Activated CD4-positive, alpha-beta T cell treated with anti-CD3 and anti-CD28 coated beads, Interleukin-2, amount 10 ng/mL, durations not matched to agents 24 days and 14 days (primary cell): ENCODE measurements around the gene SLC16A14. TPM values are rescaled to one million over a fixed set of nuclear protein-coding genes. Genes with fewer than 3 reads are reported as not detected.

Source experiments
- DNase-seq: peaks from one replicate; pipeline ENCODE4 v3.0.0; 2022
- H3K27ac Mint-ChIP-seq: one replicate; pipeline ENCODE4 v1.8.0; 2022; ENCODE audit warnings: mild to moderate bottlenecking, mixed read lengths
- H3K27me3 Mint-ChIP-seq: one replicate; pipeline ENCODE4 v1.8.0; 2022; ENCODE audit warnings: mixed read lengths
- H3K36me3 Mint-ChIP-seq: one replicate; pipeline ENCODE4 v1.8.0; 2022; ENCODE audit warnings: low read depth, mild to moderate bottlenecking, mixed read lengths
- H3K4me1 Mint-ChIP-seq: one replicate; pipeline ENCODE4 v1.8.0; 2021; ENCODE audit warnings: mixed read lengths
- H3K4me3 Mint-ChIP-seq: one replicate; pipeline ENCODE4 v1.8.0; 2022; ENCODE audit warnings: mild to moderate bottlenecking, moderate library complexity, mixed read lengths
- H3K9me3 Mint-ChIP-seq: one replicate; pipeline ENCODE4 v1.8.0; 2021; ENCODE audit warnings: mixed read lengths
- intact Hi-C: fragments of 100-400 bp; cut with micrococcal nuclease; formaldehyde crosslinking; loops from one replicate; pipeline ENCODE4 v1.15.1; 2023
- total RNA-seq: library from RNA; stranded (reverse); gene quantifications from 2 replicates; pipeline ENCODE4 v1.2.3, GENCODE V29; 2022

SLC16A14 gene
- total RNA-seq, 1 donor from 2014 or later: 4.0 TPM

DNA sequence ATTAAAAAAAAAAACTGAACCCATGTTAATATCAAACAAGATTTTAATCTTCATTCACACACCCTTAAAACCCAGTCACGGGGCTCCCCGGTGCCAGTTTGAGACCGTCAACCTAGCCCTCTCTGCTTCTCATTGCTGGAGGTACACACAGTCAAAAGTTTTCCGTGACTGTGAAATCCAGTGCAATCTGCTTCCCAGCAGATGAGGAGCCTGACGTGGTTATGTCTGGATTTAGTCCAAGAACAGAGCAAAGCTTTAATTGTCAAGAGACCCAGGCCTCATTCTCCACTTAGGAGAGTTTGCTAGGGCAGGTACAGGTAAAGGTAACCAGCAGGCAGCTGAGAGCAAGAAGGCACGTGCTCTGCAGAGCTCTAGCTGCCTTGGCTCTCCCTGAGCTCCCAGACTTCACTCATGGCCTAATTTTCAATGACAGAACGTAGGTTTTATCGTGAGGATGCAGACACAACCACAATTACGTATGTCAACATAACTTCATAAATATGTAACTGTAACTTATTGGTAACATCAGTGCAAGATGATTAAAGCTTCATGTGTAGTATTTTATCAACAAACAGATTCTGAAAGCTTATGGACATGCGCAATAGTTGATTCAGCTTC, 56.3 kb downstream of the SLC16A14 start:
- H3K4me3 Mint-ChIP-seq: no peak overlapping the region
- H3K36me3 Mint-ChIP-seq: no peaks in the 10 kb centered on the region
- no peak overlapping the region for H3K27ac Mint-ChIP-seq
- peaks cover 2% of the 10 kb centered on the region for H3K4me1 Mint-ChIP-seq
- intact Hi-C loops: no loop called here
- DNase-seq: no peak
- H3K27me3 Mint-ChIP-seq: no peaks in the 10 kb centered on the region
- H3K9me3 Mint-ChIP-seq: no peaks in the 10 kb centered on the region

DNA sequence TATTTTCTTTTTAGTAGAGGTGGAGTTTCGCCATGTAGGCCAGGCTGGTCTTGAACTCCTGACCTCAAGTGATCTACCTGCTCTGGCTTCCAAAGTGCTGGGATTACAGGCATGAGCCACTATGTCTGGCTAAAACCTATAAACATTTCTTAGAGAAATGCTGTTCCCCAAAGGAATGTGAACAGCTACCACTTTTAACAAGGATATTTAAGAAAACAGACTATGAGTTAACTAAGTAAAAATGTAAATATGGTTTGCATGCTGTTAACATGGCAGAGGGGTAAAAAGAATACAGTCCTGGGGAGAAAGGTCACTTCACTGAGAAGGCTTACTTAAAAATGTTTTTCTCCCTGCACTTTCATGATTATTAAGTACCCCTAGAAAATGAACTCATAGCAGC, 57.1 kb downstream of the SLC16A14 start:
- intact Hi-C loops: no loop called here
- Mint-ChIP-seq H3K9me3 (no peaks in the 10 kb centered on the region), H3K27me3 (no peaks in the 10 kb centered on the region), H3K27ac (no peak overlapping the region), H3K4me1 (peaks cover 2% of the 10 kb centered on the region), H3K4me3 (no peak overlapping the region), H3K36me3 (no peaks in the 10 kb centered on the region)
- no peak for DNase-seq

DNA sequence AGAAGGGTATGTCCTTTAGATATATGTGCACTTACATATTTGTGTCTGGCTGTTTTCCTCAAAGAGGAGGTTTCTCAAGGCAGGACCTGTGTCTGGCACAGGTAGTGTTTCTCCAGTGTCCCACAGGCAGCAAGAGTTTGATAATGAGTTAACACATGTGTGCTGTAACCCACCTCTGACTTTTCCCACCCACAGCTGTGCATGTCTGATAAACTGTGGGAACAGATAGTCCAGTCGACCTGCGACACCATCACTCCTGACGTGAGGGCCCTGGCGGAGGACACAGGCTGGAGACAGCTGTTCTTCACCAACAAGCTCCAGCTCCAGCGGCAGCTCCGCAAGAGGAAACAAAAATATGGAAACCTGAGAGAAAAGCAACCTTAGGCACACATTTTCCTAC, 58.2 kb downstream of the SLC16A14 start:
- no peak for DNase-seq

DNA sequence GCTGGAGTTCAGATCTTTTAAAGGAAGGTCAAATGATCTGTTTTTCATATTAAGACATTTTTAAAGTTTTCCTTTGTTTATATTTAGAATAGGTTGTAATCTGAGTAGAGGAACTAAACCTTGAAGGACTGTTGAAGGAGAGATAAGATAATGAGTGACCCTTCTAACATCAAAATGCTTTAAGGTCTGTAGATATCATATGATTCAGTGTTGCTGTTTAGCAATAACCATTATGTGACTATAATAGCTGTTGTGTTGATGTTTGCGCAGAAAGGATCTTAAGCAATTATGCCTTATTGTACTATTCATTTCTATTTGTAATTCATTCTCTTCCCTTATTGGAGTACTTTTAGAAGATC, 60.0 kb downstream of the SLC16A14 start:
- no peak for DNase-seq
- intact Hi-C loops: loop anchor here (1.0 to 10.0 kb wide), 5 partner anchors 60 to 786 kb away; partner anchors contain the start of genes SLC16A14 and SP100
- Mint-ChIP-seq H3K27me3 (no peaks in the 10 kb centered on the region), H3K9me3 (no peaks in the 10 kb centered on the region), H3K36me3 (no peaks in the 10 kb centered on the region), H3K27ac (no peak overlapping the region), H3K4me1 (peaks cover 2% of the 10 kb centered on the region), H3K4me3 (no peak overlapping the region)

More for the DNA sequence above, 58.2 kb downstream of the SLC16A14 start:
- peaks cover 2% of the 10 kb centered on the region for H3K4me1 Mint-ChIP-seq
- H3K4me3 Mint-ChIP-seq: no peak overlapping the region
- intact Hi-C loops: no loop called here
- H3K9me3 Mint-ChIP-seq: no peaks in the 10 kb centered on the region
- H3K27me3 Mint-ChIP-seq: no peaks in the 10 kb centered on the region
- no peaks in the 10 kb centered on the region for H3K36me3 Mint-ChIP-seq
- H3K27ac Mint-ChIP-seq: no peak overlapping the region

DNA sequence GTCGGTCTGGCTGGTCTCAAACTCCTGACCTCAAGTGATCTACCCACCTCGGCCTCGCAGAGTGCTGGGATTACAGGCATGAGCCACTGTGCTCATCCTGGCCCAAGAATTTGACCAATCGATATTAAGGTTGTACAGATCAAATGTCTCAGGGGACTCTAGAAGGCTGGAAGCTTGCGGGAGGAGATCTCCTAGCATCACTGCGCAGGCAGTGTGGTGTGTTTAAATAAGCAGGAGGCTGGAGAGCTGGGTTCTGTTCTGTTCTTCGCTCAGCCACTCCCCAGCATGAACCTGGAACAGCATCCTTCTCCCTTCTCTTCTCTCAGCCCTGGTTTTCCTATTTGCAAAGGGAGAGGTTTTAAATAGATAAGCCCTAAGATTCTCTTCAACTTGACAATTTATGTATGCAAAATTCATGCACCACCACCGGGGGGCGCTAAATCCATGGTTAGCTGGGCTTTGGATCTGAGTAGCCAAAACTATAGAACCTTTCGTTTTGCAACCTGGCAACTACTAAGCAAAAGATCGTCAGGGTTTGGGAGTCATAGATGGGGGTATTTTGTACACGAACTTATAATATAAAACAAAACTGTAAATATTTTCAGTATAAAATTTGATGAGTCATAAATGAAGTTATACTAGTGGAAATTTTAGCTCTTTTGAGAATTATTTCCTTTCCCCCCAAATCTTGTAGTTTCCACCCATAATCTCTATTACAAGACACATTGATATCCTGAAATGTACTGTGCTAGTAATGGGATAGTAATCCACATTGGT, 60.6 kb downstream of the SLC16A14 start:
- Mint-ChIP-seq H3K9me3 (no peaks in the 10 kb centered on the region), H3K4me3 (no peak overlapping the region), H3K36me3 (no peaks in the 10 kb centered on the region), H3K27me3 (no peaks in the 10 kb centered on the region), H3K4me1 (peaks cover 2% of the 10 kb centered on the region), H3K27ac (no peak overlapping the region)
- peak; percentile 94 for DNase-seq
- intact Hi-C loops: loop anchor here (1.0 to 10.0 kb wide), 5 partner anchors 60 to 787 kb away; partner anchors contain the start of genes SLC16A14 and SP100

DNA sequence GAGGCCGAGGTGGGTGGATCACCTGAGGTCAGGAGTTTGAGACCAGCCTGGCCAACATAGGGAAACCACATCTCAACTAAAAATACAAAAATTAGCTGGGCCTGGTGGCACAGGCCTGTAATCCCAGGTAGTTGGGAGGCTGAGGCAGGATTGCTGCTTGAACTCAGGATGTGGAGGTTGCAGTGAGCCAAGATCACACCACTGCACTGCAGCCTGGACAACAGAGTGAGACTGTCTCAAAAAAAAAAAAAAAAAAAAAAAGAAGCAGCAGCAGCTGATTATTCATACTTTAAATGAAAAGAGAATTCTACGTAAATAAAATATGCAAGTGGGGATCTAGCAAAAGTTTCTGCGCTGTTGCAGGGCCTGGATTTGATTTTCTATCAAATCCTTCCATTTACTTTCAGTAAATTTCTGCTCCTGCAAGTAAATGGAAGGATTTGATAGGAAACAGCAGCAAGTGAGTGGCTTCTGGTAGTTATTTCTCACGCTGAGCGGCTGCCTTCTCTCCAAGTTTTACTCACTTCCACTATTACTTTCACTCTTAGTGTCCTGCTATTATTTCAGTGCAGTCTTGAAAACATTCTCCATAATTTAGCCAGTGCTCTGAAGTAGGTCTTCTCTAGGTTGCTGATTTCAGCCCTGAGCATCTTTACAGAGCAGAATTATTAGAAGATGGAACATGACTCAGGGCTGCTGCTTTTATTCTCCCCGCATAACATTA, 68.4 kb downstream of the SLC16A14 start:
- Mint-ChIP-seq H3K27me3 (no peaks in the 10 kb centered on the region), H3K9me3 (no peaks in the 10 kb centered on the region), H3K4me3 (no peak overlapping the region), H3K4me1 (peaks cover 4% of the 10 kb centered on the region), H3K36me3 (no peaks in the 10 kb centered on the region), H3K27ac (no peak overlapping the region)
- intact Hi-C loops: loop anchor here (10.0 kb wide), 2 partner anchors 415 to 795 kb away; partner anchors contain the start of gene SP100
- DNase-seq: no peak

DNA sequence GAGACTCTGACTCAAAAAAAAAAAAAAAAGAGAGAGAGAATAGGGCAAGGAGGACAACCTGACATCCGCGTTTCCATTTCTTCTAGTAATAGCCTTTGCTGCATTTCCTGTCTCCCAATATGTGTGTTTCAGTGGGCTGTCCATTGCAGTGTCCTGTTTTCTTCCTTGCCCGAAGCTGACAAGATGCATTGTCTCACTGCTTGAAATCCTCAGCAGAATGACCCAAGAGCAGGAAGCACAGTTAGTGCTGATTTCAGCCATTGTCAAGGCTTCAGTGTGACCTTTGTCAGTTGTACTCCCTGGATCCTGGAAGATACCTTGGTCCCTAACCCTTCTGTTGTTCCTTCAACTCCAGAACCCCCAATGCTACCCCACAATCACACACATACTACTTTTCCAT, 71.2 kb downstream of the SLC16A14 start:
- H3K27ac Mint-ChIP-seq: no peak overlapping the region
- peaks cover 4% of the 10 kb centered on the region for H3K4me1 Mint-ChIP-seq
- DNase-seq: no peak
- H3K27me3 Mint-ChIP-seq: peaks cover 2% of the 10 kb centered on the region
- intact Hi-C loops: no loop called here
- no peak overlapping the region for H3K4me3 Mint-ChIP-seq
- H3K9me3 Mint-ChIP-seq: no peaks in the 10 kb centered on the region
- no peaks in the 10 kb centered on the region for H3K36me3 Mint-ChIP-seq

DNA sequence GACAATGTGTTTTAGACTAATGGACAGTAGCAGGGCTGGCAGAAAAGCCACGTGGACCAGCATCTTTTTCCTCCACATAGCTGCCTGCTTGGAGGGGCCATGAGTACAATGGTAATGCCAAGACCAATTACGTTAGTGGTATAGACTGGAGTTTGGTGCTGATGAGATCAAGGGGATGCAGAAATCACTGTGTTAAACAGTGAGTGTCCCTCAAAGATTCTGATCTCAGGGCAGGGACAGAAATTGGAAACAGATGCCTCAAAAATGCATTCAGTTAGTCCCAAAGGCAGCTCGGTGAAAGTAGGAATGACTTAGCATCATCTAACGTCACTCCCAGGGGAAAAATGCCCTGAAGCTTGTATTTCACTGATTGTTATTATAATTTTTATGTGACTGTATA, 72.4 kb downstream of the SLC16A14 start:
- DNase-seq: no peak
- Mint-ChIP-seq H3K27me3 (peaks cover 4% of the 10 kb centered on the region), H3K27ac (no peak overlapping the region), H3K4me3 (no peak overlapping the region), H3K9me3 (no peaks in the 10 kb centered on the region), H3K36me3 (no peaks in the 10 kb centered on the region), H3K4me1 (peaks cover 4% of the 10 kb centered on the region)
- intact Hi-C loops: no loop called here

DNA sequence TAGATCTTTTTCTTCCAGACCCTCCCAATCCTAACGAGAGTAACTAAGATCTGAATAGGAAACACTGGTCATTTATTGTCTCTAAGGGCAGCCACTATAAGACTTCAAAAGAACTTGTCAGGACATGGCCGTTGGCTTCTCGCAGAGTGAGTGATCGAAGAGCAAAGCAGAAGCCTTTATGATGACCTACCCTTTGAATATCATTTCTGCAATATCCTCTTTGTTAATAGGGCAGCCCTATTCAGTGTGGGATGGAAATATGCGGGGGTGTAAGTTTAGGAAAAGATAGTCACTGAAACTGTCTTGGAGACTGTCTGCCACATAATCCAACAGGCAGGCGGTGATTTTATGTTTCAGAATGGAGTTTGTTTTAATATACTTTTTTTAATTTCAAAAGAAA, 75.5 kb downstream of the SLC16A14 start:
- no peak overlapping the region for H3K27ac Mint-ChIP-seq
- DNase-seq: no peak
- no peaks in the 10 kb centered on the region for H3K4me1 Mint-ChIP-seq
- no peaks in the 10 kb centered on the region for H3K9me3 Mint-ChIP-seq
- H3K27me3 Mint-ChIP-seq: peaks cover 4% of the 10 kb centered on the region
- no peaks in the 10 kb centered on the region for H3K36me3 Mint-ChIP-seq
- no peak overlapping the region for H3K4me3 Mint-ChIP-seq
- intact Hi-C loops: no loop called here

Other genes starting within 250 kb of the SLC16A14 start
- 240 and 246 TPM in 2 replicates for gene TRIP12, start 146.9 kb downstream of the SLC16A14 start, total RNA-seq
- 0.71 and 0.77 TPM in 2 replicates for gene FBXO36, start 146.4 kb downstream of the SLC16A14 start, total RNA-seq
- gene SP110, start 151.1 kb upstream of the SLC16A14 start, total RNA-seq: 137 and 148 TPM in 2 replicates
- 236 and 241 TPM in 2 replicates for gene SP140, start 156.8 kb upstream of the SLC16A14 start, total RNA-seq